Tibial nerve (tissue), 3 donors: ENCODE measurements around the gene PSG1.
"Not testable (repeated sequence)": the region's sequence is repeated elsewhere in the genome, so short reads cannot be mapped to it uniquely, and the experiment has no call there.

Source experiments
- POLR2A ChIP-seq, 2 donors: fragments of 450-650 bp; IDR thresholded peaks; one replicate each; pipeline ENCODE4 v1.6.1; 2017; ENCODE audit warnings: antibody characterized with exemption in 2 of 2, mild to moderate bottlenecking in 2 of 2, moderate library complexity in 2 of 2
- TF ChIP-seq, protein P1 (sequence below), 5 experiments: fragments of 200-600 bp in 3 of 5; fragments of 450-650 bp in 2 of 5; sonication (generic) in 3 of 5; IDR thresholded peaks; one replicate each; pipeline ENCODE4 v1.5.1; 2016 to 2019; ENCODE audit warnings: antibody characterized with exemption in 5 of 5, mild to moderate bottlenecking in 3 of 5, moderate library complexity in 2 of 5

DNA sequence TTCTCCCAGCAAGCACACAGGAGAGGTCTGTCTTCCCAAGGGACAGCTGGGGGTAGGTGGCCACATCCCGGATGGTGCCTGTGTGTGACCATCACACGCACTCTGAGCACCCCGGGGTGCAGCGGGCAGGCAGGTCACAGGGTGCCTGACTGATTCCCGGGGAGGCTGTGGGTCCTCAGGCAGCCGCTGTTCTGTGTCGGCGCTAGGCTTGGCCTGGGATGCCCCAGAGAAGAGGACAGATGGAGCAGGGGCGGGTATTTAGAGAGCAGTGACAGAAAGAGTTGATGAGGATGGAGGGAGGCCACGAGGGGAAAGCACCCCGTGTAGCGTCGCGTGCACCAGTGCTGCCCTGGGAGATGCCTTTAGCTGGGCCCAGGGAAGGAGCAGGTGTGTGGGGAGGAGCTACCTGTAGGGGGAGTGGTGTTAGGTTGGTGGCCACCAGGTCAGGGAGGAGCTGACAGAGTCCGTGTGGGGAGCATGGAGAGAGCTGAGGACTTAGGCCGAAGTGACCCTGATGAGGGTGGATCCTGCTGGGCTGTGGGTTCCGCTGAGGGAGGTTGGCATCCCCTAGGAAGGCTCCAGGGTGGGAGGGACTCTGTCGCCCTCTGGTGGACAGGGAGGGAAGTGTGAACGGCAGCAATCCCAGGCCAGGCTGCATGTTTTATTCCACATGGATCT lies 22.5 kb downstream of the PSG1 start:
- TF ChIP-seq, protein P1, sequence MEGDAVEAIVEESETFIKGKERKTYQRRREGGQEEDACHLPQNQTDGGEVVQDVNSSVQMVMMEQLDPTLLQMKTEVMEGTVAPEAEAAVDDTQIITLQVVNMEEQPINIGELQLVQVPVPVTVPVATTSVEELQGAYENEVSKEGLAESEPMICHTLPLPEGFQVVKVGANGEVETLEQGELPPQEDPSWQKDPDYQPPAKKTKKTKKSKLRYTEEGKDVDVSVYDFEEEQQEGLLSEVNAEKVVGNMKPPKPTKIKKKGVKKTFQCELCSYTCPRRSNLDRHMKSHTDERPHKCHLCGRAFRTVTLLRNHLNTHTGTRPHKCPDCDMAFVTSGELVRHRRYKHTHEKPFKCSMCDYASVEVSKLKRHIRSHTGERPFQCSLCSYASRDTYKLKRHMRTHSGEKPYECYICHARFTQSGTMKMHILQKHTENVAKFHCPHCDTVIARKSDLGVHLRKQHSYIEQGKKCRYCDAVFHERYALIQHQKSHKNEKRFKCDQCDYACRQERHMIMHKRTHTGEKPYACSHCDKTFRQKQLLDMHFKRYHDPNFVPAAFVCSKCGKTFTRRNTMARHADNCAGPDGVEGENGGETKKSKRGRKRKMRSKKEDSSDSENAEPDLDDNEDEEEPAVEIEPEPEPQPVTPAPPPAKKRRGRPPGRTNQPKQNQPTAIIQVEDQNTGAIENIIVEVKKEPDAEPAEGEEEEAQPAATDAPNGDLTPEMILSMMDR (IDR thresholded peaks at IDR 0.05) = peak in 3 of 5 experiments; percentile 16 to 24 (median 18)
- TF ChIP-seq POLR2A (IDR thresholded peaks at IDR 0.05) = not testable (repeated sequence)
